ENCODE data around the gene LCE2C. TPM values are rescaled to one million over a fixed set of nuclear protein-coding genes. Genes with fewer than 3 reads are reported as not detected.

Gene LCE2C
- total RNA-seq, 1 donor from 2014 or later, result not detected

DNA sequence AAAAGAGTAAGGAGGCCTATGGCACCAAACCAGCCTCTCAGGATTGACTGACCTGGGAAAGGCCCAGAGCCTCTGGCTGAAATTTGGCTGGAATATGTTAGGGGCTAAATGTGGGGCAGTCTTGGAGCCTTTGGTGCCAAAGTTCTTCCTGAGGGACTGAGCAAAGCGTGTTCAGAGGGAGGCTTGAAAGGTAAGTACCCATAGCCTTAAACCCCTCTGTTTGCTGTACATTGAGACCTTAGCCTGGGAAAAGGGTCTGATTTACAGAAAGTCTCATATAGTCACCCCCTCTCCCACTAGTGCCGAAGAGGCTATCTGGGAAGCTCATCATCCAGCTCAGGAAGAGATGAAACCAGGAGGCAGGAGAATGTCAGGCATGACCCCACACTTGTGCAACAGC, 32.8 kb downstream of the LCE2C start, which contains the start of gene LCE4A:
Gene LCE4A (plus strand): TSS at position 301 of the 400 bp plus-strand sequence. CDS start 916 bp downstream, outside the sequence.
- no peaks in the 10 kb centered on the region for H3K4me1 ChIP-seq
- intact Hi-C loops (cut with DNase I), result no loop called here
- no peaks in the 10 kb centered on the region for H3K9me3 ChIP-seq
- H3K27ac ChIP-seq, result no peak within 1 kb of the TSS
- H3K4me3 ChIP-seq, result no peak within 1 kb of the TSS
- DNase-seq (ENCODE audit: extremely low spot score in 2 of 2), result no peak
- H3K27me3 ChIP-seq, result no peaks in the 10 kb centered on the region
- no peaks in the 10 kb centered on the region for H3K36me3 ChIP-seq
- TF ChIP-seq POLR2AphosphoS5 (IDR thresholded peaks at IDR 0.05; ENCODE audit: insufficient read depth in 1 of 2, low read depth in 1 of 2), result no peak
- TF ChIP-seq, protein P1, sequence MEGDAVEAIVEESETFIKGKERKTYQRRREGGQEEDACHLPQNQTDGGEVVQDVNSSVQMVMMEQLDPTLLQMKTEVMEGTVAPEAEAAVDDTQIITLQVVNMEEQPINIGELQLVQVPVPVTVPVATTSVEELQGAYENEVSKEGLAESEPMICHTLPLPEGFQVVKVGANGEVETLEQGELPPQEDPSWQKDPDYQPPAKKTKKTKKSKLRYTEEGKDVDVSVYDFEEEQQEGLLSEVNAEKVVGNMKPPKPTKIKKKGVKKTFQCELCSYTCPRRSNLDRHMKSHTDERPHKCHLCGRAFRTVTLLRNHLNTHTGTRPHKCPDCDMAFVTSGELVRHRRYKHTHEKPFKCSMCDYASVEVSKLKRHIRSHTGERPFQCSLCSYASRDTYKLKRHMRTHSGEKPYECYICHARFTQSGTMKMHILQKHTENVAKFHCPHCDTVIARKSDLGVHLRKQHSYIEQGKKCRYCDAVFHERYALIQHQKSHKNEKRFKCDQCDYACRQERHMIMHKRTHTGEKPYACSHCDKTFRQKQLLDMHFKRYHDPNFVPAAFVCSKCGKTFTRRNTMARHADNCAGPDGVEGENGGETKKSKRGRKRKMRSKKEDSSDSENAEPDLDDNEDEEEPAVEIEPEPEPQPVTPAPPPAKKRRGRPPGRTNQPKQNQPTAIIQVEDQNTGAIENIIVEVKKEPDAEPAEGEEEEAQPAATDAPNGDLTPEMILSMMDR (IDR thresholded peaks at IDR 0.05), result no peak
- no peak for TF ChIP-seq POLR2A (IDR thresholded peaks at IDR 0.05)

DNA sequence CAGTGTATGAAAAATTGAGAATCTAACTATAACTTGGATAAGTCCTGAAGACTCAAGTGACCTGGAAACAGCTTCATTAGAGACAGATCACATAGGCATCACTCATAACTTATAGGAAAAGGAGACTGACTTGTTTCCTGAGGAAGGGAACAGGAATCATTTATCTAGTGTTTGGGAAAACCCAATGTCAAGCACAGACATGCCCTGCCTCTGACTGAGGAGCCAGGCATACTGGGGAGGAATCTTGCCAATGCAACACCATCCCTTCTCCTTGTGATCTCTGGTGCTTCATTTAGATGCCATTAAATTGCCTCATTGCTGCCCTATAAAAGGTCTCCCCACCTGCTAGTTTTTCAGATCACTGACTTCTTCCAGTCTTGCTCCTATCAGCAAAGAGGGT, 43.2 kb downstream of the LCE2C start:
- H3K27ac ChIP-seq, result no peak overlapping the region
- no peak for TF ChIP-seq POLR2A (IDR thresholded peaks at IDR 0.05)
- no peak for TF ChIP-seq POLR2AphosphoS5 (IDR thresholded peaks at IDR 0.05; ENCODE audit: insufficient read depth in 1 of 2, low read depth in 1 of 2)
- TF ChIP-seq, protein P1 (IDR thresholded peaks at IDR 0.05), result no peak
- H3K4me3 ChIP-seq, result no peak overlapping the region

DNA sequence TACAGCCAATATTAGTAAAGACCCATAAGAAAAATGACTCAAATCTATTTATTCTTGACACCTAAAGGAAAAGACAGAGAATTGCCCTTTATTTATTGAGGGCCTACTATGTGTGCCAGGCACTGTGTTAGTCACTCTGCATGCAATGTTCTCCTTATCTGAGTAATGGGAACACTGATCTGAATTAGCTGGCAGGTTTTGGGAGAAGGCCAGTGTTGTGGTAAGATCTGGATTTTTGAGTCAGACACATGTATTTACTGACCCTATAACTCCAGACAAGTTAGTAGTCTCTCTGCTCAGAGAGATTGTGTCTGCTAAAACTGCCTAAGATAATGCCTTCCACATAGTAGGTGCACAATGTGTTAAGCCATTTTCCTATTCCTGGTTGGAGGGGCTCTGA, 50.2 kb downstream of the LCE2C start:
- Histone ChIP-seq H3K27ac (no peak overlapping the region), H3K4me1 (no peaks in the 10 kb centered on the region), H3K27me3 (no peaks in the 10 kb centered on the region), H3K36me3 (no peaks in the 10 kb centered on the region), H3K4me3 (no peak overlapping the region), H3K9me3 (no peaks in the 10 kb centered on the region)
- intact Hi-C loops (cut with DNase I), result no loop called here
- TF ChIP-seq, protein P1 (IDR thresholded peaks at IDR 0.05), result no peak
- TF ChIP-seq POLR2AphosphoS5 (IDR thresholded peaks at IDR 0.05; ENCODE audit: insufficient read depth in 1 of 2, low read depth in 1 of 2), result no peak
- TF ChIP-seq POLR2A (IDR thresholded peaks at IDR 0.05), result no peak
- DNase-seq (ENCODE audit: extremely low spot score in 2 of 2), result no peak

More for the DNA sequence above, 43.2 kb downstream of the LCE2C start:
- Histone ChIP-seq H3K4me1 (no peaks in the 10 kb centered on the region), H3K27me3 (no peaks in the 10 kb centered on the region), H3K9me3 (no peaks in the 10 kb centered on the region), H3K36me3 (no peaks in the 10 kb centered on the region)
- no peak for DNase-seq (ENCODE audit: extremely low spot score in 2 of 2)
- intact Hi-C loops (cut with DNase I), result no loop called here

Other genes with a start within 250 kb of the LCE2C start
- not detected for gene LCE5A, start 164.5 kb upstream of the LCE2C start, total RNA-seq
- gene CRCT1, start 160.8 kb upstream of the LCE2C start, total RNA-seq, result 182 TPM
- gene LCE3E, start 108.5 kb upstream of the LCE2C start, total RNA-seq, result 2.2 TPM
- gene LCE3D, start 94.8 kb upstream of the LCE2C start, total RNA-seq, result 57.5 TPM
- gene LCE3C, start 75.0 kb upstream of the LCE2C start, total RNA-seq, result not detected
- gene LCE3B, start 61.5 kb upstream of the LCE2C start, total RNA-seq, result not detected
- not detected for gene LCE3A, start 52.2 kb upstream of the LCE2C start, total RNA-seq
- gene LCE2D, start 11.9 kb upstream of the LCE2C start, total RNA-seq, result not detected
- gene LCE2B, start 10.8 kb downstream of the LCE2C start, total RNA-seq, result not detected
- not detected for gene LCE2A, start 23.1 kb downstream of the LCE2C start, total RNA-seq
- gene LCE4A, start 32.9 kb downstream of the LCE2C start, total RNA-seq, result not detected
- 1.2 TPM for gene KPRP, start 82.7 kb downstream of the LCE2C start, total RNA-seq
- gene LCE1F, start 99.9 kb downstream of the LCE2C start, total RNA-seq, result not detected
- gene LCE1E, start 111.0 kb downstream of the LCE2C start, total RNA-seq, result not detected
- not detected for gene LCE1D, start 121.4 kb downstream of the LCE2C start, total RNA-seq
- not detected for gene LCE1C, start 131.4 kb downstream of the LCE2C start, total RNA-seq
- gene LCE1B, start 136.7 kb downstream of the LCE2C start, total RNA-seq, result not detected
- gene LCE1A, start 152.2 kb downstream of the LCE2C start, total RNA-seq, result not detected
- gene LCE6A, start 167.6 kb downstream of the LCE2C start, total RNA-seq, result not detected
- not detected for gene LCE7A, start 184.7 kb downstream of the LCE2C start, total RNA-seq
- gene SMCP, start 203.0 kb downstream of the LCE2C start, total RNA-seq, result not detected
- gene IVL, start 233.3 kb downstream of the LCE2C start, total RNA-seq, result 169 TPM

Data from vagina (tissue), 2 donors.